Glomerular visceral epithelial cell (primary cell): ENCODE data around the gene TRPC6.
"Not testable (repeated sequence)": the region's sequence is repeated elsewhere in the genome, so short reads cannot be mapped to it uniquely, and the experiment has no call there.

Experiments
- DNase-seq: peaks from one replicate; pipeline ENCODE4 v3.0.0-alpha.2; 2016; ENCODE audit errors: extremely low spot score

The TRPC6 gene

GRCh38 chr11:101521821-101522220 is 62.0 kb downstream of the TRPC6 start:
- no peak for DNase-seq

GRCh38 chr11:101516546-101516945 is 67.3 kb downstream of the TRPC6 start:
- no peak for DNase-seq

- no peak for DNase-seq
These were observed 72.7 kb downstream of the TRPC6 start for GRCh38 chr11:101511065-101511464.

- no peak for DNase-seq
These were observed 73.2 kb downstream of the TRPC6 start for GRCh38 chr11:101510591-101510990.

GRCh38 chr11:101509922-101510321 is 73.9 kb downstream of the TRPC6 start:
- DNase-seq, result no peak

GRCh38 chr11:101508370-101508769 is 75.4 kb downstream of the TRPC6 start:
- no peak for DNase-seq

- DNase-seq, result no peak
These were observed 84.9 kb downstream of the TRPC6 start for GRCh38 chr11:101498891-101499290.

GRCh38 chr11:101497291-101497690 is 86.5 kb downstream of the TRPC6 start:
- no peak for DNase-seq

- DNase-seq, result no peak
These were observed 96.0 kb downstream of the TRPC6 start for GRCh38 chr11:101487775-101488174.

- no peak for DNase-seq
These were observed 101.2 kb downstream of the TRPC6 start for GRCh38 chr11:101482556-101483124.

- DNase-seq, result no peak
These were observed 105.0 kb downstream of the TRPC6 start for GRCh38 chr11:101478587-101479369.

GRCh38 chr11:101477926-101478325 is 105.9 kb downstream of the TRPC6 start:
- DNase-seq, result no peak

- DNase-seq, result no peak
These were observed 107.6 kb downstream of the TRPC6 start for GRCh38 chr11:101476191-101476590.

- DNase-seq, result no peak
These were observed 108.1 kb downstream of the TRPC6 start for GRCh38 chr11:101475699-101476098.

GRCh38 chr11:101474666-101475065 is 109.1 kb downstream of the TRPC6 start:
- DNase-seq, result no peak

- no peak for DNase-seq
These were observed 112.8 kb downstream of the TRPC6 start for GRCh38 chr11:101470881-101471520.

GRCh38 chr11:101470419-101470818 is 113.4 kb downstream of the TRPC6 start:
- no peak for DNase-seq

- DNase-seq, result no peak
These were observed 117.5 kb downstream of the TRPC6 start for GRCh38 chr11:101466352-101466751.

GRCh38 chr11:101464388-101464787 is 119.4 kb downstream of the TRPC6 start:
- not testable (repeated sequence) for DNase-seq

- DNase-seq, result no peak
These were observed 124.8 kb downstream of the TRPC6 start for GRCh38 chr11:101459020-101459419.

- DNase-seq, result no peak
These were observed 125.6 kb downstream of the TRPC6 start for GRCh38 chr11:101458161-101458560.

GRCh38 chr11:101456812-101457211 is 127.0 kb downstream of the TRPC6 start:
- no peak for DNase-seq

GRCh38 chr11:101453682-101454081 is 130.1 kb downstream of the TRPC6 start:
- DNase-seq, result no peak
